NCI-H2029 (cell line): ENCODE data around the gene CHST11.

Source experiments
- DNase-seq: peaks from one replicate; lab custom pipeline; 2025; lab: John Stamatoyannopoulos, UW

Gene CHST11

DNA sequence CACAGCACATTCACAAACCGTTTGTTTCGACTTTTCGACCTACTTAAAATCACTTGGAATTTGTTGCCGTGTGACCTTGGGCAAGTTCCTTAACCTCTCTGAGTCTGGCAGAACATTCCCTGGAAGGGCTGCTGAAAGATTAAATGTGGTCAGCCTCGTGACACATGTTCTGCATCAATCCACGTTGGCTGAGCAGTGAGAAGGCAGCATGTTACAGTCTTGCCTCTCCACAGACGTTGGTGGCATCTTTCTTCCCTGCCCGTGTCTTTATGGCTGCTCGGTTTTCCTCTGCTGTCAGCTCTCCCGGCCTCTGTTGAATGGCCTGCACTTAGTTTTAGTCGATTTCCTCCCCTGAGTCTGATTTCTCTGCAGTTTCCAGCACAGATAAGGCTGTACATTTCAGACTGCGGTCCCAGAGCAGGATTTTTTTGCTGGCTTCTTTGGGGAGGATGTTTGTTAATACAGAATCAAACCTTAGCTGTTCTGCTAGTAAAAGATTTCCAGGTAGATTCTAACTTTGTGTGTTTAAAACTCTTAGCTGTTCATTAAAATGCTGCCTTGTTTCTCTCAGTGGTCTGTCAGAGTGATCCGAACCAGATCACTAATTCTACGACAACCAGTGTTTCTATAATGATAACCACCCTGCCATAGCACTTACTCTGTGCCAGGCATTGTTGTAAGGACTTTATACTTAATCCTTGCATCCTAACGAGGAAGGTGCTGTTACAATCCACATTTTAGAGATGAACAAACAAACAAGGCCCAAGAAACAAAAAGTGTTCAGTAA is 217.1 kb downstream of the CHST11 start:
- no peak for DNase-seq

GRCh38 chr12:104676636-104677035 is 219.9 kb downstream of the CHST11 start:
- DNase-seq = no peak

GRCh38 chr12:104677441-104678089 is 220.8 kb downstream of the CHST11 start:
- DNase-seq = no peak

DNA sequence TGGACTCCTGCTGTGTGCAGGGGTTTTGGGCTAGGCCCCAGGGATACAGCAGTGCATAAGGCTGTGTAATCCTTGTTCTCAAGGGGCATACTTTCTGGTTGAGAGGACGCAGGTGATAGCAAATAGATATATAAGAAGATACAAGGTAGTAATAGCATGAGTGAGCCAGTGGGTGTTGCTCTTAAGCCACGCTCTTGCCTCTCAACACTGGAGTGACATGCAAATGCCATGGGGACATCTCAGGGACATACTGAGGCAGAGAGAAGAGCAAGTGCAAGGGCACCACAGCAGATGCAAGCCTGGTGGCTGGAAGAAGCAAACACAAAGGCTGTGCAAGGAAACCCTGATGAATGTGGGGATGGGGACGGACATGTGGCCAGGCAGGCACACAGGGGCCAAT is 223.3 kb downstream of the CHST11 start:
- peak; percentile 25 for DNase-seq

- DNase-seq = no peak
Measured at GRCh38 chr12:104680491-104680890, 223.7 kb downstream of the CHST11 start.

DNA sequence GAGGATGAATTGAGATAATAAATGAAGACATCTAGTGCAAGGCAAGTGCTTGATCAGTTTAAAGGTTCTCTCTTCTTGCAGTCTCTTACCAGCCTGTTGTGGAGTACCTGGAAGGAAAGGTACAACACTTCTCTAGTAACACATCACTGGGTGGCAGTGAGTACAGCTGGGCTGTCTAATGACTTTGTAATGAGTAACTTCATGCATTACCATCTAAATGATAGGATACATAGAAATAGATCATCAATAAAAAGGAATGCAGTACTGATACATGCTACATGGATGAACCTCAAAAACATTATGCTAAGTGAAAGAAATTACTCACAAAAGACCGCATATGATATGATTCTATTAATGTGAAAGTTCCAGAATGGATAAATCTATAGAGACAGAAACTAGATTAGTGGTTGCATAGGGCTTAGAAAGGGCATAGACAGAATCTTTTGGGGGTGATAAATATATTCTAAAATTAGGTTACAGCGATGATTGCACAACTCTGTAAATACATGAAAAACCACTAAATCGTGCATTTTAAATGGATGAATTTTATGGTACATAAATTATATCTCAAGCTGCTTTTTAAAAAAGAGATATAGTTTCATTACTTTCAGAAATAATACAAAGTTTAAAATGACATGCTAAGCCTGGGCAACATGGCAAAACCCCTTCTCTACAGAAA is 224.4 kb downstream of the CHST11 start:
- no peak for DNase-seq

- no peak for DNase-seq
Measured at GRCh38 chr12:104682790-104683279, 226.1 kb downstream of the CHST11 start.

DNA sequence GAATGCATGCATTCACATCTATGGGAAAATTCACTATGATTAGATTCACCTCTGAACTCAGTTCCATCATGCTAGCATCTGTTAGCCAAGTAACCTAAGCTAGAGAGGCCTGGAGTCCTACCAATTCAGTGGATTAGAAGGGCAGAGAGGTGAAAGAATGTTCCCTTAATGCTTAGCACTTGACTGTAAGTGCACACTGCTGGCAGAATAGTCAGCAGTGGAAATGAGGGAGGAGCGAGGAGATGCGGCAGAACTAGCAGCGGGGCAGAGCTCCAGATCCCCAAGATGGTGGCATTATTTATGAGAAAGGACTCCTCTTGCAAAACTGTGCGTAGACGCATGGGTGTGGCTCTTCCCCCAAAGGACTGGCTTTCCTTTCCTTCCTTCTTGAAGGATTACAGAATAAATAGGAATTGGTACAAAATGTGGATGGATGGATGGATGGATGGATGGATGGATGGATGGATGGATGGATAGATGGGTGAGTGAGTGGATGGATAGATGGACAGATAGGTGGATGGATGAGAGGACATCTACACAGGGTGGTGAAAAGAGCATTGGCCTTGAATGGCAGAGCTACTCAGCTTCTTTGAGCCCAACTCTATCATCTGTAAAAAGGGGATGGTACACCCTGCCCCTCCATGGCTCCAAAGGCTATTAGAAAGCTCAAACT is 227.2 kb downstream of the CHST11 start:
- no peak for DNase-seq

DNA sequence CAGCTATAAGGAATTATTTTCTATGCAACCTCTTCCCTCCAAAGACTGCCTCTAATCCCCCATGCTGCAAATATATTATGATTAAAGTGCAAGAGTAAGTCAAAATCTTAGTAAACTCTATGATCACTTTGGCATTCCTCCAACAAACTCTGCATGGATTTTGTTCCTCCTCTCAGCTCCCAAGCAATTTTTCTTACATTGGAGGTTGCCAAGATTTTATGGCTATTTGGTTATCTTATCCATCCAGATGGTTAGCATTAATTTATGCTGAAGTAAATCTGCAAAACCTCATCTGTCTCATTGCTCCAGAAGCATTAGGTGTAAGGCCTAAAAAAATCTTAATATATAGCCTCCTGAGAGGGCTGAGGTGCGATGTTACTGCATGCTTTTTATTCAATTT is 228.1 kb downstream of the CHST11 start:
- no peak for DNase-seq

- no peak for DNase-seq
Measured at GRCh38 chr12:104685366-104685765, 228.6 kb downstream of the CHST11 start.

DNA sequence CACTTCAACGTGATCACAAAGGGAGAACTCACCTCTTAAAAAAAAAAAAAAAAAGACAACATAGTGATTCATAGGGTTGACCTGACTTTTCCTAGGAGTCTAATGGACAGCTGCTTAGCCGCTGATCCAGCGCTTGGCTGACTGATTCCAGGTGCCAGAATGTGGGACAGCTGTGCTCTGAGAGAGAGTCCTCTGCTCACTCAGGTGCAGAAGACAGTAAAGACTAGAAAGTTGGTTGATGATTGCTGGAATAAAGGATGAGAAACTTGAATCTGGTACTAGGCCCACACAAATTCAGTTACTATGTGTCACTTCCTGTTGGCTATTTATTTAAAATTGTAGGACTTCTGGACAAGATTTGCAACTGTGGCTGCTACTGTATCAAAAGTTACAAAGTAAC is 229.4 kb downstream of the CHST11 start:
- no peak for DNase-seq

DNA sequence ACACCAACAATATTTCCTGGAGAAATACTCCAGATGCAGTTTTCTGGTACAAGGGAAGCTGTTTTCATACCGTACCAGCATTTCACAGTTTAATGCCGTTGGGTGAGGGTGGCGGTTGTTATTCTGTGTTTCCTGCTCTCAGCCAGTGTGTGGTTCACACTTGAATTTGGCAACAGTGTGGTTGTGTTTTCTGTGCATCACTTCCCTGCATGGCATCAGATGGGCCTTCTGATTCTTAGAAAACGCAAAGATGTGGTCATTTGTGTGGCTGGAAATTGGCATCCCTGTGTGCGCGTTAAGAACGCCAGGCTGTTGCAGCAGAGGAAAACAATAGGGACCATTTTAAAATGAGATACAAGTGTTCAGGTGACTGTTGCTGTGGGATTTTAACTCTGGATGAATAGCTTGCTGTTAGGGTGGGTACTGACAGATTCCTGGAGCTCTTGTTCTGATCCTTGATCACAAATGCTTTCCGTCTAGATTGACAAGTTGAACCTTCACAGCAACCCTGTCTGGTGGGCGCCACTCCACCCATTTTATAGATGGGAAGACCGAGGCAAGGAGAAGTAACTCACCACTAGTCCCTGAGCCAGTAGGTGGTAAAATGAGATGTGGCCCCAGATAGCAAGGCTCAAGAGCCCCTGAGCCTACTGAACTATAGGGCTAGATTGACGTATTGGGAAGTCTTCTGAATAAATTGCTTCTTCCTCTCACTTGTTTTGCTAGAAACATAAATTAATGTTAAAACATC is 231.2 kb downstream of the CHST11 start:
- no peak for DNase-seq

GRCh38 chr12:104689635-104690034 is 232.9 kb downstream of the CHST11 start:
- no peak for DNase-seq

DNA sequence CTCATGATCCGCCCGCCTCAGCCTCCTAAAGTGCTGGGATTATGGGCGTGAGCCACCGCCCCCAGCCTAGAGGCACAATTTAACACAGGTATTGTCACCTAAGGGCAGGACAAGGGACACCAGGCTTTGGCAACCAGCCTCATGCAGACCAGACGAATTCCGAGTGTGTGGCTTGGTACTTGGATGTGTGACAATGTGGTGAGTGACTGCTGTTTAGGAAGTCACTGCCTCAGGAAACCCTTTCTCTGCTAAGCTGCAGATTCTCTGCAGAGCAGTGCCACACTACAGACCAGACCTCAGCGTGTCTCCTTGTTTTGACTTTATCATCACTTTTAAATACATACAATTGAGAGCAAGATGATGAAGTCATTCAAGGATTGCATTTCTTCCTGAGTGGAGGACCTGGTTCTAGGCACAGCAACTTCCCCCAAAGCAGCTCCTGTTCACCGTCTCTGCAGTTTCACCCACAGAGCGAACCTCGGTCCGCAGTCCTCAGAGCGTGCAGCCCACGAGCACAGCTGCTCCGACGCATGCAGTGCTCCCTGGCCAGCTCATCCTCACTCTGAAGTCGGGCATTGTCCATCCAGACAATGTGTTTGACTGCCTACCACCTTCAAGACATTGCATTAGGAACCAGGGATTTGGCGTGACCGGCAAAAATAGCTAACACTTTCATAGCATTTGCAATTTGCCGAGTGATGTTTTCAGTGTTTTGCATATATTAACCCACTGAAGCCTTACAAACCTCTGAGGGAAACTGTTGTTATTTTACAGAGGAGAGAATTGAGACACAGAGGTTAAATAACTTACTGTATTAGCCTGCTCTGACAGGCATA is 235.2 kb downstream of the CHST11 start:
- no peak for DNase-seq

- no peak for DNase-seq
Measured at GRCh38 chr12:104692557-104693218, 235.9 kb downstream of the CHST11 start.

GRCh38 chr12:104693493-104693892 is 236.7 kb downstream of the CHST11 start:
- no peak for DNase-seq

DNA sequence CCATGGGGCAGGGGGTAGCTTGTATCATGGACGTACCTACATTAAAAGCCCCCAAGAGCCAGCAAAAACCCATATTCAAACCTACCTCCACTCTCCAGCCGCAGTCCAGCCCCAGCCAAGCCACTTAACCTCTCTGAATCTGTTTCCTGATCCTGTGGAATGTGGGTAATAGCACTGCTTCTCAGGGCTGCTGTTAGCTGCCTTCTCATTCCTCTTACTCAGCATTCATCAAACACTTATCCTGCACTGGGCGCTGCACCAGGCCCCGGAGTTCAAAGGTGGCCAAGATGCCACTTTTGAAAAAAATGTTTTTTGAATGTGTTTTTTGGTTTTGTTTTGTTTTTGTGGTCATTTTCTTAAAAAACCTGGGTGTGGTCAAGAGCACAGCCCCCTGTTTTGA is 237.4 kb downstream of the CHST11 start:
- no peak for DNase-seq

DNA sequence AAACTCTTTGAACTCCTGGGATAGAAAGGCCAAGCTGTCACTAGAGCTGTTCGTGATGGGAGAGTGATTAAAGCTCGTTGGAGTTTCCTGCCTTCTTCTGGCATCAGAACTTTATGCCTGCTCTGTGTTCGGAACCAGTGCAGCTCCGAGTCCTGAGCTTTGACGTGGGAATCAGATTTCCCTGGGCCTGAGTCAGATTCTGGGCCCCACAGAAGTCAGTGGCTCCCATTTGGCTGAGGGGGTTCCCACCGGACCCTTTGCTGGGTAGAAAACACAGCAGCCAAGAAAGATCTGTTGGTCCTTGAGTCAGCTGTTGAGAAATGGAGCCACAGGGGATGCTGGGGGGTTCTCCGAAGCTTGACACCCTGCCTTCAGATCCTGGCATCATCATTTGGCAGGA is 238.0 kb downstream of the CHST11 start:
- DNase-seq = no peak

- peak; percentile 66 for DNase-seq
Measured at GRCh38 chr12:104695453-104696148, 238.9 kb downstream of the CHST11 start.

DNA sequence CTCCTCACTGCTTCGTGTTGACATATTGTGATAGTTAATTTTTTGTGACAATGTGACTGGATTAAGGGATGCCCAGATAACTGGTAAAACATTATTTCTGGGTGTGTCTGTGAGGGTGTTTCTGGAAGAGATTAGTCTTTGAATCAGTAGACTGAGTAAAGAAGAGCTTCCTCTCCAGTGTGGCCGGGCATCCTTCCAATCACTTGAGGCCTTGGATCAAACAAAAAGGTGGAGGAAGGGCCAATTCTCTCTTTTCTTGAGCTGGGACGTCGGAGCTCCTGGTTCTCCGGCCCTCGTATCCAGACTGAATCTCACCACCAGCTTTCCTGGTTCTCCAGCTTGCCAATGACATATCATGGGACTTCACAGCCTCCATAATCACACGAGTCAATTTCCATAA is 240.4 kb downstream of the CHST11 start:
- no peak for DNase-seq
